Activated T-cell treated with anti-CD3 and anti-CD28 coated beads, Interleukin-2, amount 50 U/mL, for 4 hours (primary cell): ENCODE measurements around the gene SNHG17. TPM values are rescaled to one million over a fixed set of nuclear protein-coding genes. Genes with fewer than 3 reads are reported as not detected.
"Not testable (repeated sequence)": the region's sequence is repeated elsewhere in the genome, so short reads cannot be mapped to it uniquely, and the experiment has no call there.

Source experiments
- ATAC-seq, 2 donors: fragments of 200-7000 bp; cut with Tn5 transposase; one replicate each; pipeline ENCODE4 v1.10.0; 2021
- DNase-seq: peaks from one replicate; pipeline ENCODE4 v3.0.0-alpha.2; 2020
- H3K27me3 Mint-ChIP-seq: one replicate; pipeline ENCODE4 v1.8.0; 2021; ENCODE audit warnings: low read depth, mixed read lengths
- H3K36me3 Mint-ChIP-seq: one replicate; pipeline ENCODE4 v1.8.0; 2022; ENCODE audit warnings: mixed read lengths; ENCODE audit not compliant: insufficient read depth
- H3K4me1 Mint-ChIP-seq: one replicate; pipeline ENCODE4 v1.8.0; 2021; ENCODE audit warnings: low read depth, mixed read lengths
- H3K4me3 Mint-ChIP-seq: one replicate; pipeline ENCODE4 v1.8.0; 2021; ENCODE audit warnings: mild to moderate bottlenecking, moderate library complexity, mixed read lengths
- H3K9me3 Mint-ChIP-seq: one replicate; pipeline ENCODE4 v1.8.0; 2021; ENCODE audit warnings: mixed read lengths
- total RNA-seq, 3 donors: library from RNA; stranded (reverse); gene quantifications; one replicate each; pipeline ENCODE4 v1.2.1, GENCODE V29; 2021

Gene SNHG17
- total RNA-seq: 100 to 1,000 TPM; 138 to 310 (median 239) TPM

DNA sequence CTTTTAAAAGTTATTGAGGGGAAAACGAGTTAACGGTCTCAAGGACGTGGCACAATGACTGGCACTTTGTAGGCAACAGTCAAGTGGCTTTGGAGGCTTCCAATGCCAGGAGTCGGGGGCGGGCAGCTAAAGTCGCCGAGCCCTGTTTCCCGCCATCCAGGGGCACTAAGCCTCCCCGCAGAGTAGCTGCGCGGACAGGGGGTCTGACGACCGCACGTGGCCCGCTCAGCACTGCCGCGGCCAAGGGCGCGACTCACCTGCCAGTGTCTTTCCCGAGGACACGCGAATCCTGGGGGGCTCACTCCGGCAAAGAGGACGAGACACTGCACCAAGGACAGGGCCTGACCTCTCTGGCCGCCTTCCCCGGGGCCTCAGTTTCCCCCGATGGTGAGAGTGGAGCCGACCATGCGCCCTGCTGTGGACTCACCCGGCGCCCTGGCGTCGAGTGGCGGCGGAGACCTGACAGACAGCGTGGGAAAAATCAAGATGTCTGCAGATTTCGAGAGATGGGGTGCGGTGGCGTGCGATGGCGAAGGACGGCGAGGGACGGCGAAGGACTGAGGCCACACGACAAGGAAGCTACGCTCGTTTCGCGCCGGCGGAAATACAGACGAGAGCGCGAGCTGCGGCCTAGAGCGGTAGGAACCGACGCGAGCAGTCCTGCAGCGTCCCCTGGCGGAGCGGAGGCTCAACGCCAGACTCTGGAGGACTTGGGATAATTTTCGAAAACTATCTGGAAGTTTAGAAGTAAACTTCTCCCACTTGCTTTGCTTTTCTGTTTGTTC is at the start of gene SNHG17:
TSS of gene SNHG17 (minus strand) at position 559 of the 785 bp plus-strand sequence.
- Mint-ChIP-seq H3K36me3 (peaks cover 35% of the 10 kb centered on the region), H3K27me3 (peaks cover 5% of the 10 kb centered on the region), H3K4me3 (peak within 1 kb of the TSS; percentile 96), H3K4me1 (peaks cover 32% of the 10 kb centered on the region), H3K9me3 (no peaks in the 10 kb centered on the region)
- DNase-seq (peak; percentile 88), ATAC-seq (peak; percentile 83 to 84)

- Mint-ChIP-seq H3K4me3 (no peak overlapping the region), H3K9me3 (no peaks in the 10 kb centered on the region), H3K27me3 (no peaks in the 10 kb centered on the region), H3K4me1 (peaks cover 53% of the 10 kb centered on the region), H3K36me3 (peaks cover 19% of the 10 kb centered on the region)
- no peak for ATAC-seq
- DNase-seq: no peak
These were observed 44.5 kb upstream of the SNHG17 start for GRCh38 chr20:38479596-38479995.

- H3K4me1 Mint-ChIP-seq: peaks cover 63% of the 10 kb centered on the region
- ATAC-seq (no peak), DNase-seq (no peak)
- H3K36me3 Mint-ChIP-seq: peaks cover 19% of the 10 kb centered on the region
- H3K4me3 Mint-ChIP-seq: no peak overlapping the region
- H3K27me3 Mint-ChIP-seq: no peaks in the 10 kb centered on the region
- no peaks in the 10 kb centered on the region for H3K9me3 Mint-ChIP-seq
These were observed 42.6 kb upstream of the SNHG17 start for GRCh38 chr20:38477747-38478146.

DNA sequence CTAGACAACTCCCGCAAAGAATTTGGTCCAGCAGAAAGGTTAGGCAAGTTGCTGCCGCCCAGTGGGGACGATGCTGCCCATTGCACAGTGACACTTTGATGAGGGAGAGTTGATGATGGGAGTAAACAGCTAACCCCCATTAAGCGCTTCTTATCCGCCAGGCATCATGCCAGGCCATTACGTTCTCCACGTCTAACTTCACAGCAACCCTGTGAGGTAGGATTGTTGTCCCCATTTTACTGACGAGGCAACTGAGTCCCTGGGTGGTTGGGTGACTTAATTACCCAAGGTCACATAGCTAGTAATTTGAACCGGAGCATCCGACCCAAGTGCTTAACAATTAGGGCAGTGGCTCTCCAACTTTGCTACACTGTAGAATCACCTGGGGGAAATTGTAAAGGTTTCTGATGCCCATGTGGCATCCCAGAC is 38.3 kb upstream of the SNHG17 start:
- peak overlapping the region; percentile 88 for H3K4me3 Mint-ChIP-seq
- H3K27me3 Mint-ChIP-seq: no peaks in the 10 kb centered on the region
- DNase-seq: no peak
- H3K4me1 Mint-ChIP-seq: peaks cover 54% of the 10 kb centered on the region
- no peaks in the 10 kb centered on the region for H3K9me3 Mint-ChIP-seq
- H3K36me3 Mint-ChIP-seq: peaks cover 5% of the 10 kb centered on the region
- ATAC-seq: no peak

DNA sequence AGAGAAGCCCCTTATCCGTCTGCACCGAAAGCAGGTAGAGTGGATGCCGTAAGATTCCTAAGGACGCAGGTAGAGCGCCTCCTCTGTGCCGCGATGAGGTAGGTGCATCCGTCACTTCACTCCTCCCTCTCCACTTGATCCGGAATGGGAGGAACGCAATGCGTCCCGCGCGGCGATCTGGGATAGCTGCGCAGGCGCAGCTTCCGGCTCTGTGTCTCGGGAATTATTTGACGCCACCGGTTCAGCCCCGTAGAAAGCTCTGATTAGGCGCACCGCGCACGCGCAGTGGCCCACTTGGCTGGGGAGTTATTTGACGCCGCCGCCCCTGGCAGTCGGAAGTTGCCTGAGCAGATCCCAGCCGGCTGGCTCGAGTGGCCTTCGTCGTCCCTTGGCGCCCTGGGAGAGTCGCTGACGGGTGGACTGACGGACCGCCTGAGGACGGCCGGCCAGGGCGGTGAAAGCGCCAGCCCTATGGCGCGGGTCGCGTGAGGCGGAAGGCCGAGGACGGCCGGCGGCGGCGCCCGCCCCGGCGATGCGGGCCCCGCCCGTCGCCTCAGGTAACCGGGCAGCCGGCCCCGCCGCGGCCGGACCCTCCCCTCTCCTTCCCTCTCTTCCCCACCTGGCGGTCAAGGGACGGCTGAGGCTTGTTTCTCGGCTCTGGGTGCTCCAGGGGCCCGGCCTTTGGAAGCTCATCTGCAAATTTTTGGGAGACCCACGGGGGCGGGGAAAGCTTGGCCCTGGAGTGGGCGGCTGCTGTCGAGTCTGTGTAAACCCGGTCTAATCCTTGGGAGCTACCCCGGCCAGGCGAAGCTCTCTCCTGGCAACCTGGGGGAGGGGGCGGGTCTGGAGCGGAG is 37.6 kb upstream of the SNHG17 start, which contains the start of gene RALGAPB:
TSS of gene RALGAPB (plus strand) at position 331 of the 854 bp plus-strand sequence. CDS start 15,590 bp downstream, outside the sequence.
- H3K4me1 Mint-ChIP-seq: peaks cover 51% of the 10 kb centered on the region
- H3K4me3 Mint-ChIP-seq: peak within 1 kb of the TSS; percentile 88
- no peaks in the 10 kb centered on the region for H3K27me3 Mint-ChIP-seq
- peaks cover 5% of the 10 kb centered on the region for H3K36me3 Mint-ChIP-seq
- DNase-seq (peak; percentile 97), ATAC-seq (peak; percentile 94 to 95)
- no peaks in the 10 kb centered on the region for H3K9me3 Mint-ChIP-seq

DNA sequence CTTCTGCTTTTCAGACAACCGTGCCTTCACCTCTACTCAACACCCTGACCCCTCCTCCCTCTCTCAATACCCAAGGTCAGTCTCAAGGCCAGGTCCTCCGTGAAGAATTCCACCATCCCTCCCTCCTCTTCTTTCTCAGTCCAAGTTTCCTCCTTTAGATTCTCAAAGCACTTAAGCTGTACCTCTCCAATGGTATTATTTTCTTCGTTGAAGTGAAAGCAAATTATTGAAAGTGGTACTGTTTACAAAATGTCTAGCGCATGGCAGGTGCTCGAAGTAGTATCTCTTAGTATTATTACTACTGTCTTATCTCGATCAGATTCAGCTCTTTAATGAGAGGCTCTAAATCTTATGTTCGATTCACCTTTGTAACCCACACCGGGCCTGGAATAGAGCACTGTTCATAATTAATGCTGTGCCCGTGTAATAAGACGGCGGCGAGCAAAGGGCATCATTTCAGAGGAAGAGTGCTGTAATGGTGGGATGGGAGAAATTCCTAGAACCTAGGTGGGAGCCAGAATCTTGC is 36.9 kb upstream of the SNHG17 start:
- no peak for DNase-seq
- ATAC-seq: peak; percentile 1 to 3
- Mint-ChIP-seq H3K9me3 (no peaks in the 10 kb centered on the region), H3K27me3 (no peaks in the 10 kb centered on the region), H3K36me3 (peaks cover 5% of the 10 kb centered on the region), H3K4me1 (peaks cover 45% of the 10 kb centered on the region), H3K4me3 (peak overlapping the region; percentile 88)

DNA sequence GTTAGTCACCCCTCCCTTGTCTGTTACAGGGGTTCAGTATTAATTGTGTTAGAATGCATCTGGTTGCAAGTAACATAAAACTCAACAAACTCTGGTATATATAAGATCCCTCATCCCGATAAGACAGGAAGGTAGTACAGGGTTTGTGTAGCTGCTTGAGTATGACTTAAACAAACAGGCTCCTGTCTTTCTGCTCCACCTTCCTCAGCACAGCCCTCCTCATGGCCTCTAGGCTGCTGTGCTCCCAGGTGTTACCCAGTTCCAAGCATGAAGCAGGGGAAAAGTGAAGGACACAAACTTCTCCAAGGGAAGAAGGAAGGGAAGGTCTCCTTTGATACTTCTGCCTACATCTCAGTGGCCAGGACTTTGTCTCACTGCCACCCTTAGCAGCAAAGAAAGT is 36.1 kb upstream of the SNHG17 start:
- Mint-ChIP-seq H3K9me3 (no peaks in the 10 kb centered on the region), H3K27me3 (no peaks in the 10 kb centered on the region), H3K36me3 (peaks cover 5% of the 10 kb centered on the region), H3K4me1 (peaks cover 38% of the 10 kb centered on the region), H3K4me3 (no peak overlapping the region)
- DNase-seq (no peak), ATAC-seq (no peak)

- Mint-ChIP-seq H3K9me3 (no peaks in the 10 kb centered on the region), H3K36me3 (no peaks in the 10 kb centered on the region), H3K4me1 (peaks cover 3% of the 10 kb centered on the region), H3K27me3 (no peaks in the 10 kb centered on the region), H3K4me3 (no peak overlapping the region)
- DNase-seq (no peak), ATAC-seq (no peak)
These were observed 31.9 kb upstream of the SNHG17 start for GRCh38 chr20:38466983-38467382.

DNA sequence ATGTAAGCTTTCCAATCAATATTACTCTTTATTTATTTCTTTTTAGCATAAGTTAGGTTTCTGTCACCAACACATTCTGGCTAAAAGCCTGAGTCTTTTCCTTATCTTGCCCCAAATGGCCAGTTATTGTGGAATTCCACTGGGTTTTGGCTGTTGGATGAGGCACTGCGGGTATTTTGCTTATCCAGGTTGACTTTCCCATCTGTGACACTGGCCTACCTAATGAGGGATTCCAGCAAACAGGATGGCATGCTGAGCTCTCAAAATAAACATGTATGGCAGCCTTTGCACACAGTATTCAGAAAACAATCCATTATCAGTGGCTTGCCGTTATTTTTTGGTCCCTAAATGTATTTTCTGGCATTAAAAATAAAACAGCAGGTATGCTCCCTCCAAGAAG is 31.0 kb upstream of the SNHG17 start:
- no peak for DNase-seq
- Mint-ChIP-seq H3K4me1 (no peaks in the 10 kb centered on the region), H3K4me3 (no peak overlapping the region), H3K27me3 (no peaks in the 10 kb centered on the region), H3K9me3 (no peaks in the 10 kb centered on the region), H3K36me3 (no peaks in the 10 kb centered on the region)
- no peak for ATAC-seq

DNA sequence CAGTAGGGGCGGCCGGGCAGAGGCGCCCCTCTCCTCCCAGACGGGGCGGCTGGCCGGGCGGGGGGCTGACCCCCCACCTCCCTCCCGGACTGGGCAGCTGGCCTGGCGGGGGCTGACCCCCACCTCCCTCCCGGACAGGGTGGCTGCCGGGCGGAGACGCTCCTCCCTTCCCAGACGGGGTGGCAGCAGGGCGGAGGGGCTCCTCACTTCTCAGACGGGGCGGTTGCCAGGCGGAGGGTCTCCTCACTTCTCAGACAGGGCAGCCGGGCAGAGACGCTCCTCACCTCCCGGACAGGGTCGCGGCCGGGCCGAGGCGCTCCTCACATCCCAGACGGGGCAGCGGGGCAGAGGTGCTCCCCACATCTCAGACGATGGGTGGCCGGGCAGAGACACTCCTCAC is 26.4 kb upstream of the SNHG17 start:
- not testable (repeated sequence) for H3K36me3 Mint-ChIP-seq, H3K4me3 Mint-ChIP-seq, H3K27me3 Mint-ChIP-seq, ATAC-seq, H3K9me3 Mint-ChIP-seq, H3K4me1 Mint-ChIP-seq, DNase-seq

GRCh38 chr20:38461167-38461566 is 26.0 kb upstream of the SNHG17 start:
- not testable (repeated sequence) for ATAC-seq, H3K4me1 Mint-ChIP-seq, H3K4me3 Mint-ChIP-seq, H3K27me3 Mint-ChIP-seq, H3K36me3 Mint-ChIP-seq, DNase-seq, H3K9me3 Mint-ChIP-seq

DNA sequence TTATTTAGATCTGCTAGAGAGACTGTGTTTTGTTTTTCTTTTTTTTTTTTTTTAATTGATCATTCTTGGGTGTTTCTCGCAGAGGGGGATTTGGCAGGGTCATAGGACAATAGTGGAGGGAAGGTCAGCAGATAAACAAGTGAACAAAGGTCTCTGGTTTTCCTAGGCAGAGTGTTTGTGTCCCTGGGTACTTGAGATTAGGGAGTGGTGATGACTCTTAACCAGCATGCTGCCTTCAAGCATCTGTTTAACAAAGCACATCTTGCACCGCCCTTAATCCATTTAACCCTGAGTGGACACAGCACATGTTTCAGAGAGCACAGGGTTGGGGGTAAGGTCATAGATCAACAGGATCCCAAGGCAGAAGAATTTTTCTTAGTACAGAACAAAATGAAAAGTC is 25.5 kb upstream of the SNHG17 start:
- H3K4me3 Mint-ChIP-seq, H3K4me1 Mint-ChIP-seq, H3K9me3 Mint-ChIP-seq, ATAC-seq, H3K27me3 Mint-ChIP-seq, H3K36me3 Mint-ChIP-seq, DNase-seq: not testable (repeated sequence)

DNA sequence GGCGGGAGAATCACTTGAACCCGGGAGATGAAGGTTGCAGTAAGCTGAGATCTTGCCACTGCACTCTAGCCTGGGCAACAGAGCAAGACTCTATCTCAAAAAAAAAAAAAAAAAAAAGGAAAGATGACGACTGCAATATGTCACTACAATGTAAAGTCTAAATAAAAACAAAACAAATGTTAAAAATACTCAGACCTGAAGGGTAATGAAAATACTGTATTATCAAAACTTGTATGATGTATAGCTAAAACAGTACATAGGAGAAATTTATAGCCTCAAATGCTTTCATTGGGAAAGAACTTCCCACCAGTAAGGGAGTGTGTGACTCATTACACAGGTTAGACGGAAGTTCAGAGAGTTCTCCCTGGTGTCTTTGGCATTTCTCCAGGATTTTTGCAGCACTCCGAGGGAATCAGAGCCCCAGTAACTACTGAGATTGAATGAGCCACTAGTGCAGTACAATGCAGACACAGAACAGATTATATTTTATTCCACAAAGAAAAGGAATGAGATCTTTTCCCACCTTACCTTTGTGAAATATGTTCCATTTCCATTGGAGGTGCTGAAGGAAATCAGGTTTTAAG is 25.0 kb upstream of the SNHG17 start:
- no peak for DNase-seq
- Mint-ChIP-seq H3K27me3 (no peaks in the 10 kb centered on the region), H3K36me3 (no peaks in the 10 kb centered on the region), H3K4me3 (no peak overlapping the region), H3K4me1 (no peaks in the 10 kb centered on the region), H3K9me3 (no peaks in the 10 kb centered on the region)
- no peak for ATAC-seq

DNA sequence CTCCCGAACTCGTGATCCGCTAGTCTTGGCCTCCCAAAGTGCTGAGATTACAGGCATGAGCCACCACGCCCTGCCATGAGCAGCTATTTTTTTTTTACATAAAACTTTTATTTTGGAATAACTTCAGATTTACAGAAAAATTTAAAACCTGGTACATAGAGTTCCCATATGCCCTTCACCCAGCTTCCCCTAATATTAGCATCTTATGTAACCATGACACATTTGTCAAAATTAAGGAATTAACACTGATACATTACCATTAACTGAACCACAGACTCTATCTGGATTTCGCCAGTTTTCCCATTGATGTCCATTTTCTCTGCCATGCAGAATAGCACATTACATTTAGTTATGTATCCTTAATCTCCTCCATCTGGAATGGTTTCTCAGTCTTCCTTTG is 23.2 kb upstream of the SNHG17 start:
- Mint-ChIP-seq H3K9me3 (no peaks in the 10 kb centered on the region), H3K36me3 (no peaks in the 10 kb centered on the region), H3K27me3 (no peaks in the 10 kb centered on the region), H3K4me1 (no peaks in the 10 kb centered on the region), H3K4me3 (no peak overlapping the region)
- ATAC-seq: no peak
- no peak for DNase-seq
